GM19351 (cell line): ENCODE data around the gene PIEZO2.

Experiments used
- ATAC-seq: cut with Tn5 transposase; IDR thresholded peaks from one replicate; pipeline ENCODE4 v1.9.1; 2021; ENCODE audit warnings: mild to moderate bottlenecking, moderate library complexity; ENCODE audit not compliant: unreplicated experiment

The PIEZO2 gene

GRCh38 chr18:10797896-10798295 lies 351.5 kb downstream of the PIEZO2 start:
- ATAC-seq, result no peak

- ATAC-seq, result no peak
Observed at GRCh38 chr18:10794771-10795170, 354.6 kb downstream of the PIEZO2 start.

- no peak for ATAC-seq
Observed at GRCh38 chr18:10793730-10794370, 355.5 kb downstream of the PIEZO2 start.

GRCh38 chr18:10792181-10792580 lies 357.2 kb downstream of the PIEZO2 start:
- ATAC-seq, result no peak

GRCh38 chr18:10791169-10791831 lies 358.1 kb downstream of the PIEZO2 start:
- no peak for ATAC-seq

GRCh38 chr18:10789180-10789579 lies 360.2 kb downstream of the PIEZO2 start:
- ATAC-seq, result no peak

GRCh38 chr18:10787293-10787901 lies 362.0 kb downstream of the PIEZO2 start:
- ATAC-seq, result peak; percentile 93

- no peak for ATAC-seq
Observed at GRCh38 chr18:10785798-10786197, 363.6 kb downstream of the PIEZO2 start.

GRCh38 chr18:10784596-10785202 lies 364.7 kb downstream of the PIEZO2 start:
- no peak for ATAC-seq

GRCh38 chr18:10783941-10784340 lies 365.4 kb downstream of the PIEZO2 start:
- ATAC-seq, result no peak

- no peak for ATAC-seq
Observed at GRCh38 chr18:10776493-10776892, 372.9 kb downstream of the PIEZO2 start.

- no peak for ATAC-seq
Observed at GRCh38 chr18:10775026-10775425, 374.3 kb downstream of the PIEZO2 start.

GRCh38 chr18:10771053-10771709 lies 378.2 kb downstream of the PIEZO2 start:
- ATAC-seq, result no peak

- no peak for ATAC-seq
Observed at GRCh38 chr18:10770264-10770663, 379.1 kb downstream of the PIEZO2 start.

GRCh38 chr18:10768221-10768620 lies 381.1 kb downstream of the PIEZO2 start:
- no peak for ATAC-seq

GRCh38 chr18:10767658-10768057 lies 381.7 kb downstream of the PIEZO2 start:
- no peak for ATAC-seq

- ATAC-seq, result no peak
Observed at GRCh38 chr18:10760986-10761385, 388.4 kb downstream of the PIEZO2 start.

GRCh38 chr18:10759241-10759640 lies 390.1 kb downstream of the PIEZO2 start:
- no peak for ATAC-seq

- ATAC-seq, result no peak
Observed at GRCh38 chr18:10757946-10758345, 391.4 kb downstream of the PIEZO2 start.

GRCh38 chr18:10757349-10757748 lies 392.0 kb downstream of the PIEZO2 start:
- no peak for ATAC-seq

- ATAC-seq, result no peak
Observed at GRCh38 chr18:10755855-10756254, 393.5 kb downstream of the PIEZO2 start.
